ENCODE data around the gene AHDC1.

The AHDC1 gene

DNA sequence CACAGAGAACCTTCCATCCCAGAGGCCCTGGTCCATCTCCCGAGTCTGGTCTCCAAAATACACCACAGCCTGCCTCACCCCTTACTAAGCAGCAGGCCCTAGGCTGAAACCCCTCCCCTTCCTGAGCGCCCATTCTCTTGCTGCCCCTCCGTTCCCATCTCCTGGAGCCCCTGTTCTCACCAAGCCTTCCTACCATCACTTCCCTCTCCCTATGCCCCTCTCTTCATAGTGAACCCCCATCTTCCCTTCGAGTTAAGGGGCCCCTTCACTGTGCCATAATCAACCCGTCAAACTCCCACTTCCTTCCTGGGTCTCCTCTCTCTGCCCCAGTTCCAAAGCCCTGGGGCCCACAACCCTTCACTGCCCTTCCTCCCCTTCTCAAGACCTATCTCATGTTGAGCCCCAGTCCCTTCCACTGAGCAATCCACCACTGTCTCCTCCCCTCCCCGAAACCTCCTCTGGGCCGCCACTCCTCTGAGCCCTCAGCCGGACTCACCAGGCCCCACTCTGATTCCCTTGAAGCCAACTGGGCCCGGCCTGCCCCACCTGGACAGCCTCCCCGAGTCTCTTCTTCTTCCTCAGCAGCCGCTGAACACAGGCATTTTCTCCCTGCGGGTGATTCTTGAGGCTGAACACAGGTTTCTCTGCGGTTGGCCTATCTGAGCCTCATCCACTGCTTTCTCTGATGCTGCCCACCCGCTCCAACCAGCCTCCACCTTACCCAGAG lies 71.8 kb downstream of the AHDC1 start:
- no peak for DNase-seq (ENCODE audit: low read depth in 2 of 2)

DNA sequence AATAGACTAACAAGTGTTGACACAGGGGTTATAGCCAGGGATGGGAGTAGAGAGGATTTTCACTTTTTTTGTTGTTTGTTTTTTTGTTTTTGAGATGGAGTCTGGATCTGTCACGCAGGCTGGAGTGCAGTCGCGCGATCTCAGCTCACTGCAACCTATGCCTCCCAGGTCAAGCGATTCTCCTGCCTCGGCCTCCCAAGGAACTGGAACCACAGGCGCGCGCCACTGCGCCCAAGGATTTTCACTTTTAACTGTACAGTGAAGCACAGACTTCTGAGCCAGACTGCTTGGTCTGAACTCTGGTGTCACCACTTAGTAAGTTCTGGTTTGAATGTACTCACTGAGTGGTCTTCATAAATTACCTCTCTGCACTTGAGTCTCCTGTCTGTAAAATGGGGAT lies 73.8 kb downstream of the AHDC1 start:
- DNase-seq (ENCODE audit: low read depth in 2 of 2), result no peak

DNA sequence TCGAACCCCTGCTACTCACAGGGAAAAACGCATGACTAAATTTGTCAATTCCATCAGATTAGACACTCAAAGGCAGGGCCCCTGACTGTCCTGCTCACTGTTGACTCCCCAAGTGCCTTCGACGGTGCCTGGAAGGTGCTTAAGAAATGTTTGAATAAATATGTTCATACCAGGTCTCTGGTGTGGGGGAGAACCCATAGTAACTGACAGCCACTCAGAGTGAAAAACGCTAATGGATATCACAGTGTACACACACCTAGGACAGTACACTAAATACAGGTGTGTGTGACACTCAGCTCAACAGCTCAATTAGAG lies 74.3 kb downstream of the AHDC1 start:
- DNase-seq (ENCODE audit: low read depth in 2 of 2), result no peak

DNA sequence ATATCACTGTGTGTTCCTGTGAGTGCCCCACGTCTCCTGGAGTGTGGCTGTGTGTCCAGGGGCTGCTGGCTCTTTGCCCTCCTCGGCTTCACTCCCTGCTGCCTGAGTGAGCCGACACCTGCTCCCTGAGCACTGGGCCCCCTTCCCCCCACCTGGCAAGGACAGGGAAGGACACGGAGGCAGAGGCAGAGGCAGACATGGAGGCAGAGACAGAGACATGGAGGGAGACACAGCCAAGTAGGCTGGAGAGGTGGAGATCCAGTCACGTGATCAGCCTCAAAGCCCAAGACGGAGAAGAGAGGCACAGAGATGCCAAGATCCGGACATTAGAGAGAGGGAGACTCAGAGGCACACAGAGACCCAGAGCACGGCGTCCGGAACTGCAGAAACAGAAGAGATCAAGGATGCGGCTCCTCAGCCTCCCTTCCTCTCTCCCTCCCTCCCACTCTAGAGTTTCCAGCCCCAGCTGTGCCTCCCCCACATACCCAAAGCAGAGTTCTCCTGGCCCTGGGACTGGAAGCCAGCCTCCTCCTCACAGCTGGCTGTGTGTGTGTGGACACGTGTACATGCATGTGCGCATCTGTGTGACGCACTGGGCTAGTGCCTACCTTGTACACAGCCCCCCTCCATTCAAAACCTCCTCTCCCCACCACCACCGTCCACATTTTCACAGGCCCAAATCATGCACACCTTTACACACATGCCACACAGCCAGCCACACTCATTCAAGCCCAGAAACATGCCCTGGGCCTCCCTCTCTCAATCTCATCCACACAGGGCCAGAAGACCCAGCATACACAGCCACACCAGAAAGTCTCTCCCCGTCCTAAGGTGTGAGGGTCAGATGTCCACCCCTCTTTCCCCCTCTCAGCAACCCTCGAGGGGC lies 74.9 kb downstream of the AHDC1 start:
- no peak for DNase-seq (ENCODE audit: low read depth in 2 of 2)

DNA sequence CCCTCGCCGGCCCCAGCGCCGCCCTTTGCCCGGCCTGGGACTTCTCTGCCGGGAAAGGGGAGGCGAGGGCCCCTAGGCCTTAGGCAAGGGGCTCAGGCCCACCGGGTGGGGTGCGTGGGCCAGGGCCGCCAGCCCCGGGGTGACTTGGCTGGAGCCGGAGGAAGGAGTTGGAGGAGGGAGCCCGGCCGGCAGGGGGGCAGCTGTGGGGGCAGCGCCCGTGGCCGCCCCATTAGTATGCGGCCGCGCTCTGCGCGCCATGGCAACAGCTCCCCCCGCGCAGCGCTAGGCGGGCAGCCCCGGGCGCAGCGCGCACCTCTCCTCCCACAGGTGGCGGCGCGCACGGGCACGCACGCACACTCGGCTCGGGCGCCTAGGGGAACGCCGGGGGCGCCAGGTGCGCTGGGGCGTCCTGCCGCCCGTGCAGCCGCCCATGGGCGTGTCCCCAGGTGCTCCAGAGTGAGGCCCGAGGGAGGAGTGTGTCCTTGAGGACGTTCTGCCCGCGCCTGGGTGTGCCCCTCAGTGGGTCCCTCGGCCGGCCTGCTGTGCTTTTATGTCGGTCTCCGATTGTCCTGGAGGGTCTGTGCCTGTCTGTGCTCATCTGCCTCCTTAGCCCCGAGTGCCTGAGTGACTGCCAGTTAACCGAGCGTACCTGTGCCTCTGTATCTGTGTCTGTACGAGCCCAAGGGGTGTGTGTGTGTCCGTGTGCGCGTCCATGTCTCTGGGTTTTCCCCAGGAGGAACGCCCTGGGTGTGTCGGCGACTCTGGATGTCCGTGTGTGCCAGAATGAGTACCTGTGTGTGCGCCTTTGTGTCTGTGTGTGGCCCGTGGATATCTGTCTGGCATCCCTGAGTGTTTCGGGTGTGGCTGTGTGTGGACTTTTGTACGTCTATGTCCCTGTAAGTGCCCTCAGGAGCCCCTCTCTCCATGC lies 75.8 kb downstream of the AHDC1 start:
- peak in 1 of 2 donors; percentile 38 for DNase-seq (ENCODE audit: low read depth in 2 of 2)

DNA sequence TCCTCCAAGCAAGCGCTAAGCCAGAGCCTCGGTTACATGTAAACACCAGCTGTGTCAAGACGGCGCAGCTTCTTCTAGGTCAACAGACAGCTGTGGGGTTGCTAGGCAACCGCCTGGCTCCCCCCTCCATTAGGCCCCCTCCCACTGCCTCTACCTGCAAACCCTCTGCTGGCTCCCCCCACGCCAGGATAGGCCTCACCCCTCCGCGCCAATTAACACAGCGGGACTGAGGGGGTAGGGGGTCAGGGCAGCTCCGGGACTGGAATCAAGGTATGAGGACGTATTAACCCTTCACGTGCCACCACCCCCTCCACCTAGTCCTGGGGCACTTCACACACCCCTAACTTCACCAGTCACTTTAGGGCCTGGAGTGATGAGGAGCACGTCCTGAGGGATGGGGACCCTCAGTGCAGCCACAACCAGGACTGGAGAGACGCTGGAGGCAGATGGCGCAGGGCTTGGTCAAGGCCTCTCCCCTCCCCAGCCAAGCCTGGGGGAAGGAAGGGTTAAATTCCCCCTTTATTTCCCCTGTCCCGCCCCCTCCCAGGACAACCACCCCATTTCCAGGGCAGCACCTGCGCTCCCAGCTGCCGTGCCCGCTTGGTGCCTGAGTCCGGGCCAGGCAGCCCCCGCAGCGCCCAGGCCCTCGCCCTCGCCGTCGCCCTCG lies 76.6 kb downstream of the AHDC1 start:
- no peak for DNase-seq (ENCODE audit: low read depth in 2 of 2)

DNA sequence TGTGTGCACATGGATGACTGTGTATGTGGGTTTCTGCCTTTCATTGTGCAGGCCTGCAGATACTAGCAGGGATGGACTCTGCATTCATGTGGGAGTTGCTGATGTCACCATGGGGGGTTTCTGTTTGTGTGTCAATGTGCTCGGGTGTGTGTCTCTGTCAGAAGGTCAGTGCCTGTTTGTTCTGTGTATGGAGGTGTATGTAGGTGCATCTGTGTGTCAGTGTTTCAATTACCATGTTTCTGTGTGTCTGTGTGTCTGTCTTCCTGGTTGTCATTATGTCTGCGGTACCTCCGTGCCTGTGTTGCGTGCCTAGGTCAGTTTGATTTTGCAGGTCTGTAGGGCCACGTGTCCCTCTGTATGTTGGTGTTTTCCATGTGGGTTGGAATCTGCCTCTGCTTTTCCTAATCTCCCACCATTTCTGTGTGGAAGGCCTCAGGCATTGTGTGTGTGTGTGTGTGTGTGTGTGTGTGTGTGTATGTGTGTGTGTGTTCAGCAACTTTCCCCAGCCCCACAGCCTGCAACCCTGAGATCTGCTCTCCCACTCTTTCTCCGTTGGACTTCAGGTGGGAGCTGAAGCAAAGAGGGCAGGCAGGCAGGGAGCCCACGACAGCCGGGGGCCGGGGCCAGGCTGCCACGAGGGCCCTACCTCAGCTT lies 77.2 kb downstream of the AHDC1 start:
- DNase-seq (ENCODE audit: low read depth in 2 of 2), result no peak

DNA sequence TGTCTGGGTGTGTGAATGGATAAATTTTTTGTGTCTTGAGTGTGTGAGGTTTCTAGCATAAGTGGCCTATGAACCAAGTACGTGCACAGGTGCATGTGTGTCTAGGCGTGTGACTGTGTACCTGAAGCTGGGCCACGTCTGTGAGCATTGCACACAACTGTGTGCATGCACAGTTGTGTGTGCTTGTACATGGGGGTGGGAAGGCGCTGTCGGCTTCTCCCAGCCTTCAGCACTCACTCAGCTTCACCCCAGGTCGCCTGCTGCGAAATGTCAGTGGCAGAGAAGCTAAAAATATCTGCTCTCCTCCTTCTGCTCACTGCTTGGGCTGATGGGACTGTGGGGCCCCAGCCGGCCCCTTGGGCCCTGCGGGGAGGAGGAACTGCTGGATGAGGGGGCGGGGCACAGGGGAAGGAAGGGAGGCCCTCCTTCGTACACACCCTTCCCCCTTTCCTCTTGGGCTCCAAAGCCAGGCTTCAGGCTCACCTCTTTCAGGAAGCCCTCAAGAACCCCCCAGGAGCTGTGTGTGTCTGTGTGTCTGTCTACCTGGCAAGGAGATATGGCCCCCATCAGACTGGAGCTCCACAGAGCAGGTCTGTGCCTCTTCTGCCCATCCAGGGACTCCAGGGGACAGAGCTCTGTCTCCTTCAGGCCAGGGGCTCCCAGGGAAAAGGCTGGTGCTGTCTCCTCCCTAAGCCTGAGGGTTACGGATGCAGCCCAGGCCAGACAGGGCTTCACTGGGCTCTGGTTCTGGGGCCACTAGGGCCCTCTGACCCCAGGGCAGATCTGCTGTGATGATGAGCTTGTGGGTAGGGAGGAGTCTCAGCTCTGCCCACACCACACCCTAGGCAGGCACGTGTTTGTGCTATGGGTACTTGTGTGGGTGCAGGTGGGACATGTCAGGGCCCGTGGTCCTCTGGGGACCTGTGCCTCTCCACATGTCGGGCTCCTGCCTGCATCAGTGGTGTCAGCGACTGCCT lies 78.4 kb downstream of the AHDC1 start:
- DNase-seq (ENCODE audit: low read depth in 2 of 2), result peak; percentile 47 to 54

DNA sequence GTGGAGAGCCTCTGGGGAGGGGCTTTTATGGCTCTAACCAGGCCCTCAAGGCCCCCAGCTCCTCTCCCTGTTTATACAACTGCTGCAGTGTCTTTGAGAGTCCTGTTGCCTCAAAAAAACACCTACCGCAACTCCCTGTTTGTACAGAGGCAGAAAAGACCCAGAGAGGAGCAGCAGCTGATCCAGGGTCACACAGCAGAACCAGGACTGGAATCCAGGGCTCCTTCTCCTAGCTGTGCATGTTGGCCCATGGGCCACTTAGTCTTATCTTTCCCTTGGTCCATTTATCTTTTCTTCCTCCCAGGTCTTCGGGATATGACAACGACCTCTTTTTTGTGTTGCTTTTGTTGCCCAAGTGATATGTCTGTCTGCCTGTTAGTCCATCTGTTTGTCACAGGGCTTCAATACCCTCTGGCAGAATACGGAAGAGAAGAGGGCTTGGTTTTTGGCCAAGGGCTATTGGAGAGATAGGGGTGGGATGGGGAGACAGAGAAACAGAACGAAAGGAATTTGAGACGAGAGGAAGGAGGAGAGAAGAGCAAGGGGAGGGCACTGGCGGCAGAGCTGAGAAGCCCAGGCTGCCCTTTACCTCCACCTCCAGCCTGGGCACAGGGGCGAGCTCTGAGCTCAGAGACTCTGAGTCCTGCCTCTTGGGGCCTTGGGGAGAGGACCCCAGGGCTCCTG lies 80.5 kb downstream of the AHDC1 start:
- no peak for DNase-seq (ENCODE audit: low read depth in 2 of 2)

DNA sequence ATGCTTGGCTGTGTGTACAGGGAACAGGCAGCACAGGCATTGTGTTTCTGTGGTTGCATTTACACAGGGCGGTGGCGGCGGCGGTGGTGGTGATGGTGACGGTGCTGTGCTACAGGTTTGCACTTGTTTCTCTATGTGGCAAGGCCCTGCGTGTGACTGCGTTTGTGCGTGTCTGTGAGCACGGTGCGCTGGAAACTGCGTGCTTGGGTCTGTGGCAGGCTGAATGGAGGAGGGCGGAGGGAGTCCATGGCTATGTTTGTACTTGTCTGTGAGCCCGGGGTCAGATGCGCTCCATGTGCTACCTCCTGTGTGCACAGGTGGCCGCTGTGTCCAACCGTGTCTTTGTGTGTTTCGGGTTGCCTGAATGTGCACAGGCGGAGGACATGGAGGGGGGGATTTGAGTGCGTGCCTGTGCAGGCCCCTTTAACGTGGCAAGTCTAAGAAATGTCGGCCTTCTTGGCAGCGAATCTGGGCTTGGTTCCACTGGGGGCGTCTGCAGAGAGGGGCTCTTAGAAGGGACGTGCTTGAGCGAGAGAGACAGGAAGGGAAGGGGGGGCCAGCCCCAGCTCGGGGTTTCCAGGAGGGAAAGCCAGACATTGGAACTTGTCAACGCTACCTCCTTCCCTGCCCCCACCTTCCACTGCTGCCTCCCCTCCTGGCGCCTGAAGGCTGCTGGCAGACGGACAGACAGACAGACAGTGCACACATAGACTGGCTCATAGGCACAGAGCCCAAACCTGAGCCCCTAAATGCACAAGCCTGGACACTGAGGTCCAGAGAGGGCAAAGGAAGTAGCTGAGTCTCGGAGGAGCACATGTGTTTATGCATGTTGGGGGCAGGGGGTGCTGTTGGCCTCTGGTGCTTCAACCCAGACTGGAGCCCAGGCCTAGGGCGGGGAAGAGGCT lies 81.3 kb downstream of the AHDC1 start:
- peak; percentile 47 to 57 for DNase-seq (ENCODE audit: low read depth in 2 of 2)

DNA sequence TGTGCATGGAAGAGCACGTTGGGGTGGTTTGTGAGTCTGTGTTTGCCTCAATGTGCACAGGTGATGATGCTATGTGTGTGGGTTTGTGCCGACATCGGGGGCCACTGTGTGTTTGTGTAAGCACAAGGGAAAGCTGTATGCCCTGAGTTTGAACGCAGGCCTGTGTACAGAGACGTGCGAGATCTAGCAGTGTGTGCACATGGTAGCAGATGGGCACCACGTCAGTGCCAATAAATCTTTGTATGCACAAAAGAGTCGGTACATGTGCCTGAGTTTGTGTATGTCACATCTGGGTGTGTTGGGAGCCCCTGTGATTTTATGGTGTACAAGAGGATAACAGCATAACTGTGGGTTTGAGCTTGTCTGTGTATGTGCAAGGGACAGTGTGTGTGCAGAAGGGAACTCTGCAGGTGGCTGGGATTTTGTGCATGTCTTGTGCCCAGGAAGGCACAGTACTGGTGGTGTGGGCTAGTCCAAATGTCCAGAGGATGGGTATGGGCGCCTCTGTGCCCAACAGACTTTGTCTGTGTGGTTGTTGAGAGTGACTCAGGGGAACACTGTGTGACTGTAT lies 82.0 kb downstream of the AHDC1 start:
- DNase-seq (ENCODE audit: low read depth in 2 of 2), result no peak

DNA sequence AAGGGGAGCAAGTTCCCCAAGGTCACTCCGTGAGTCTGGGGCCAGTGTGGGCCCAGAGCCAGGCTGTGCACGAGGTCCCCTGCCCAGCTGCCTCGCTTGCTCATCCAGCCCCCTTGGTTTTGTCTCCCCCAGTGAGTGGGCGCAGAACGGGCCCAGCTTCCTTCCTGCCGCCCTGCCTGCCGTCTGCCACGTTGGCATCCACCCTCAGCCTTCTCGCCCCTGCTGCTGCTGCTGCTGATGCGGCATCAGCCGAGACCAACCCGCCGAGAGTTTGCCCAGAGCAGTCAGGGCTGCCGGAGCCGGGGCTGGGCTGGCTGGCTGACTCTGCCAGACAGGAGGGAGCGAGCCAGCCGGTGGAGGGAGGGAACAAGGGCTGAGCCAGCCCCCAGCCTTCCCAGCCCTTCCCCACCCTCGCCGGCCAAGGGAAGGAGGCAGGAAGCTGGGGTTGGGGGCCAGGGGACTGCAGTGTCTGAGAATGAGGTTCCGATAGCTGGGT lies 82.6 kb downstream of the AHDC1 start:
- peak in 1 of 2 donors; percentile 31 for DNase-seq (ENCODE audit: low read depth in 2 of 2)

DNA sequence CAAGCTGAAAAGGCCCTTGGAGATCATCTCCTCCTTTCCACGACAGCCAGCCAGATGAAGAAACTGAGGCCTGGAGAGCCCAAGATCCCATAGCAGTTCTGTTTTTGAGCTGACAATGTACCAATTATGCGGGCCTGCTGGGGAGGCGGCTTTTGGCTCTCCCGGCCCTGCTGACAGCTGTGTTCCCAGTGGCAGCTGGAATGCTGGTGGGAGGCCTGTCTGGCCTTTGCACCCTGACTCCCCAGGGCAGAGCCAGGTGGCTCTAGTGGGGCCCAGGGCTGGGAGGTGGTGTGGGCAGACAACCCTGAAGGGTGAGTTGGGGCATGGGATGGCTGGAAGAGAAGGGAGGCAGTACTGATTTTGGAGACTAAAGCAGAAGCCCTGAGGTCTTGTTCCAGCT lies 83.3 kb downstream of the AHDC1 start:
- no peak for DNase-seq (ENCODE audit: low read depth in 2 of 2)

DNA sequence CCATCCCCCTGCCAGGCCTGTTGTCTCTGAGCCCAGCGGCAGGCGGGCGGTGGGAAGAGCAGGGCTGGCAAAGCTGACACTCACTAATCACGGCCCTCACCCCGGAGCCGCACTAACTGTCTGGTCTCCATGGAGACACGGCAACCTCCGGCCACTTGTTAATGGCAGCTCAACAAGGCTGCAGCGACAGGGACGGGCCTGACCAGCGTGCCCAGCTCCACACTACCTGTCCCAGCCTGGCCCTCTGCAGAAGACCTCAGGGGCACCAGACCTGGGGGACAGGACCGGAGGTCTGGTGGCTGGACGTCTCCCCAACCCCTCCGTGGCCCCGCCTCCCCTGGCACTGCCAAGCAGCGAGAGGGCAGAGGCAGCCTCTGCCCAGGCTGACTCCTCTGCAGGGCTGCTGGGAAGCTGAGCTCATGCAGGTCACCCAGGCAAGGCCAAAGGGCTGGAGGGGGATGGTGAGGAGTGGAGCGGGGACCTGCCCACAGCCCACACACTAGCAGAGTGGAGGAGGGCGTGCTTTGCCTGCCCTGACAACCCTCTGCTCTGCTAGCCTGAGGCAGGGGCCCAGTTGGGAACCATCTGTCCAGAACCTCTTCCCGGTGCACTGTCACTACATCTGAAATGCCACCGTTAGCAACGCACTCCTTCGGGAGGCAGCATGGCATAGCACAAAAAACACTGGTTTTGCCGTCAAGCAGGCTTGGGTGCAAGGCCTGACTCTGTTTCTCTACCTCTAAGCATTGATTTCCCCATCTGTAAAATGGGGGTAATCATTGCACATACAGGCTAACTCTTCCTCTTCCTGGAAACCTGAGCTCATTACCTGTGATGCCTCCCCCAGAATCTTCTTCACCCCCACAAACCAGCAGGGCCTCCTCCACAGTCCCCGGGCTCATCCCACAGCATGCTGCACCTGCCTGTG lies 84.3 kb downstream of the AHDC1 start:
- DNase-seq (ENCODE audit: low read depth in 2 of 2), result no peak

DNA sequence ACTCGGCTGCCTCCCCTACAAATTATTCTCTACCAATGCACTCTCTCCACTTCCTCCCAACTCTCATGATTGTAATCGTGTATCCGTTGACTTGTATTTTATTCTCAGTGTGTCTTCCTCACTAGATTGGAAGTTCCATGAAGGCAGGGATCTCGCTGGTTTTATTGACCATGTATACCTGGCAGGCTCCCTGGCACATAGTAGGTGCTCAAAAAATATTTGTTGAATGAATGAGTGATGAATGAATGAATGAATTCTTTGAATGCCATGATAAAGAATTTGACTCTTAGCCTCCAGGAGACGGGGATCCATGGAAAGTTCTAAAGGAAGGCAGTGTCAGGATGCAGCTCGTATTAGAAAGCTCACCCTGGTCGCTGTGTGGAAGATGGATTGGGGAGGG lies 85.1 kb downstream of the AHDC1 start:
- no peak for DNase-seq (ENCODE audit: low read depth in 2 of 2)

DNA sequence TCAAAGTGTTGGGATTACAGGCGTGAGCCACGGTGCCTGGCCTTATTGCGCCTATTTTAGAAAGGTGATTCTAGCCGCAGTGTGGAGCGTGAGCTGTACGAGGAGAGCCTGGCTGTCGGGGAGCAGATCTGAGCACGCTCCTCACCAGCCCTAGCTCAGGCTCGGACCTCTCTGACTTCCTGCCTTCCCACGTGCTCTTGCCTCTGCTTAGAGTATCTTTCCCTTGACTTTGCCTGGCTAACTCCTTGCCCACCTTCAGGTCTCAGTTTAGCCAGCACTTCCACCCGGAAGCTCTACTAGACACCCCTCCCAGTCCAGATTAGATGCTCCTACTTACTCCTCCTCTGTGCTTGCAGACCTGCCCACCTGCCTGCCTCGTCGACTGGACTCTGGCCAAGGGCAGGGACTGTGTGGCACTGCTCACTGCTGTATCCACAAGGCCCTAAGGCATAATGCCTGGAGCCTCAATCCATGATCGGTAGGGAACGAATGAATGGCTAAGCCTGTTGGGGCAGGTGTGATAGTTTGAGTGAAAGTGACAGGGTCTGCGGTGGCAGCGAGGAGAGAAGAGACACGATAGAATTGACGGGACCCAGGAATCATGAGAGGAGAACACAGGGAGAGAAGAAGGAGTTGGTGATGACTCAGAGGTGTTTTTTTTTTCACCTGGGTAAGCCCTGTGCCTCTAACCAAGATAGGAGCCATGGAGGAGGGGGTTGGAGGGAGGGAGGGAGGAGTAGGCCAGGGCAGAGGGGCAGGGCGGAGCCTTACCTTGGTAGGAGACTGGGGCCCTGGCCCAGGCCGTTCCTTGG lies 85.8 kb downstream of the AHDC1 start:
- DNase-seq (ENCODE audit: low read depth in 2 of 2), result no peak

All from activated CD4-positive, alpha-beta T cell treated with anti-CD3 and anti-CD28 coated beads for 24 hours (primary cell).